NCI-H2196 treated with DMSO at 0.1 percent for 48 hours (cell line): ENCODE measurements around the gene DPY30.
"Not testable (repeated sequence)": the region's sequence is repeated elsewhere in the genome, so short reads cannot be mapped to it uniquely, and the experiment has no call there.

Experiments
- DNase-seq: peaks from one replicate; lab custom pipeline; 2025; ENCODE audit not compliant: unreplicated experiment; lab: John Stamatoyannopoulos, UW

The DPY30 gene

DNA sequence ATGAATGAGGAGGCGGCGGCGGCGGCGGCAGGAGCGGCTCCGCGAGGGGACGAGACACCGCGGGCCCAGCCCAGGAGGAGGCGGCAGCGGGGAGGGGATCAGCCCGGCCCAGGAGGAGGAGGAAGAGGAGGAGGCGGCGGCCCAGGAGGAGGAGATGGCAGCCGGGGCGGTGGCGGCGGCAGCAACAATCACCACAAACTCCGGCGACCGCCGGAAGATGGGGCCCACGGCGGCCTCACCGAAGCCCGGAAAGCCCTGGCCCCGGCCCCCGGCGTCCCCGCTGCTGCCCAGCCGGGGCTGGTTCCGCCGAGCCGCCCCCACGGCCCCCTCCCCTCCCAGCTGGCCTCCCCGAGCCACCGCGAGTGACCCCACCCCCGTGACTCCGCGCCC lies 29.3 kb downstream of the DPY30 start:
- not testable (repeated sequence) for DNase-seq

DNA sequence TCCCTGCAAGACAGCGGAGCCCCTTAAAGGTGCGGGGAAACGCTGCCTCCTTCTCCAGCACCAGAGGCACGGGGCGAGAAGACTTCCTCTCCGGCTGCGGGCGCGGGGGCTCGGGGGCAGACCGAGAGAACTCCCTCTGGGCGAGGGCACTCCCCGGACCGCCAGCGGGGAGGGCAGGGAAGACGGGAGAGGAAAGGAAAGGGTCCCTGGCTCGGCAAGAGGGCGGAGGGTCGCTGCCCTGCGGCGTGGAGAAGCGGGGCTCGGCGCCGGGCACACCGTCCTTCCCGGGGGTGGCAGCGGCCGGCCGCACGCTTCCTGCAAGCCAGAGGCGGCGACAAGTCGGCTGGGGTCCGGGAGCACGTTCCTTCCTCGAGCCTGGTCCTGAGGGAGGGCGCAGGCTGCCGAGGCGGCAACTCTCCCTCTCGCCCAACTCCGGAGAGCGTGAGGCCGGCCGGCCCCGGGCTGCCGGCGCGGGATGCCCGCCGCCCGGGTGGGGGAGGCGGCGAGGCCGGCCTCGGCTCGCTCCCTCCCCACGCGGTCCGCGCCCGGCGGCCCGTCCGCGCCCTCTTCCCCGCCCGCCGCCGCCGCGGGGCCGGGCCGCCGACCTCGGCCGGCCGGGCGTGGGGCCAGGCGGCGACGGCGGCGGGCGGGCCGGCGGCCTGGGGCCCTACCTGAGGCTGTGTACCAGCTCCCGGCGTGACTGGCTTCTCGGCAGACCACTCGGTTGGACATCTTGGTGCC lies 29.9 kb downstream of the DPY30 start:
- no peak for DNase-seq

DNA sequence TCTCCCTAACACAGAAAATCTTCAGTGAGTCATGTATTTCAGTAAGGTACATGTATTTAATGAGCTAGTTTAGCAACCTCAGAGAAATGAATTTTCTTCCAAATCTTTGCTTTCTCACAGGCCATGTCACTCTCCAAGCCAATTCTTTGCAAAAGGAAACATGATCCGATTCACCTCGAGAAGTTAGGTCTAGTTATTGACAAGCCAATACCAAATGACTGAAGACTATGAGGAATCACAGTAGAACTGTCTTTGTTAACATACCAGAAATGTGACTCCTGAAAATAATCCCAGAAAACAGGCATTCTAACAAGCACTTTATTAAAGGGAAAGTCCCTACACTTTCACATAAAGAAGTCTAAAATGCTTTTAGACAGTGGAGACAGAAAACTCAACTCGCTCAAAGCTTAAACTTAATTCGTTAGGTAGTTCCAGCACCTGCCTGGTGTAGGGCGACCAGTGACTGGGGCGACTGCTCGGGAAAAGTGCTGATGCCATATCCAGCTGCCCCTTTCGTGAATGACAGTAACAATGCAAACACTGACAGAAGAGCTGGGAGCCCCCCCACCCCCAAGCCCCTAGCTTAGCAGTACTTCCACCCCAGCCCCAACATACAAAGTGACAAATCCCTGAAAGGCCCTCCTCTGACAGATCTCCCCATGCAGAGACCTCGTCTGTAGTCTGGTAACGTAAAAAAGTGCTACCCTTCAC lies 30.6 kb downstream of the DPY30 start:
- no peak for DNase-seq

DNA sequence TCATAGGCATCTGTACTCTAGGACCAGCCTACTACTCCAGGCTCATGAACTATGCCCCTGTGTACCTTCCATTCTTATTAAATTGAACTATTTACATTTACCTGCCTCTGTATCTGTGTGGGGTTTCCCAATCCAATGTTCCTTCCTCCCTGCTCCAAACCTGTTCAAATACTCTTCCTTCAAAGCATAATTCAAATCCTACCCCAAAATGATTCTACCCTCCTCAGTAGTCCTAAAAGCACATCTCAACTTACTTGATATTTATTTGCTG lies 32.5 kb downstream of the DPY30 start:
- DNase-seq: no peak

DNA sequence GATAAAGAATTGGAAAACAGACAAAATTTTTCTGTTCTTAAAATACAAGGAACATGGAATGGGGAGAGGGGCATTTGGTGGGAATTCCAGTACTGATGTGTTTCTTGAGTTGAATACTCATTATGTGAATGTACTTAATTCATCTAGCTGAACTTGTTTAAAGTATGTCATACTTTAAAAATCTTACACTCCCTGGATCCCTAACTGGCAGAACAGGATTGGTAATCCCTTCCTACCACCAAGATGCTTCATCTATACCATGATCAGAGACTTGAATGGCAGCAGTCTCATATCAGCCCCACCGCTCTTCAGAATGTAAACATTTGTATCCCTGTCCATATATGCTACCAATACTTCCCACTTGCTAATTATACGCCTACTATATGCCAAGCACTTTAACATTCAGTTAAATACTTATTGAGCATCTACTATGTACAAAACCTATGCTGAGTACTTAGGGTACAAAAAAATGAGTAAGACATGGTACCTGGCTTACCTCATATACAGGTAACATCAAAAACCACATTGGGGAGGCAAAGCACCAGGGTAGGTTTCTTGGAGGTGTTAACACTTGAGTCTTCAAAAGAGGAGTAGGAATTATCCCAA lies 34.1 kb downstream of the DPY30 start:
- no peak for DNase-seq

DNA sequence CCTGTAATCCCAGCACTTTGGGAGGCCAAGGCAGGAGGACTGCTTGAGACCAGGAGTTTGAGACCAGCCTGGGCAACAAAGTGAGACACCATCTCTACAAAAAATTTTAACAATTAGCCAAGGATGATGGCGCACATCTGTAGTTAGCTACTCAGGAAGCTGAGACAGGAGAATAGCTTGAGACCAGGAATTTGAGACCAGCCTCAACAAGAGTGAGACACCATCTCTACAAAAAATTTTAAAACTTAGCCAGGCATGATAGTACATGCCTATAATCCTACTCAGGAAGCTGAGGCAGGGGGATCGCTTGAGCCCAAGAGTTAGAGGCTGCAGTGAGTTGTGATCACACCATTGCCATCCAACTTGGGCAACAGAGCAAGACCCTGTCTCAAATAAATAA lies 35.8 kb downstream of the DPY30 start:
- no peak for DNase-seq

DNA sequence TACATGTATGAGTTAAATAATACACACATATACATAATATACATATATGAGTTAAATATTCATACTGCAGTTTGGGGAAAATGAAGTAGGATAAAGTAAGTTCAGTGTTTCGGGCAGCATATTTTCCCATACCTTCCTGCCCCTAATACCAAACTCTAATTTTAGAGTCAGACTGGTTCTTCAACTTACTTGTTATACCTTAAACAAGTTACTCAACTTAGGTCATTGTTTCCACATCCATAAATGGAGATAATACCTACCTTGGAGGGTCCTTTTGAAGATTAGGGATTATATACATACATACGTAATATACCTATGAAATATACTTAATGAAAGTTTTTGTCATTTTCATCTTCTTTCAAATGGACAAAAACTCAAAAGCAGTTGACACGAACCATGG lies 37.2 kb downstream of the DPY30 start:
- no peak for DNase-seq

DNA sequence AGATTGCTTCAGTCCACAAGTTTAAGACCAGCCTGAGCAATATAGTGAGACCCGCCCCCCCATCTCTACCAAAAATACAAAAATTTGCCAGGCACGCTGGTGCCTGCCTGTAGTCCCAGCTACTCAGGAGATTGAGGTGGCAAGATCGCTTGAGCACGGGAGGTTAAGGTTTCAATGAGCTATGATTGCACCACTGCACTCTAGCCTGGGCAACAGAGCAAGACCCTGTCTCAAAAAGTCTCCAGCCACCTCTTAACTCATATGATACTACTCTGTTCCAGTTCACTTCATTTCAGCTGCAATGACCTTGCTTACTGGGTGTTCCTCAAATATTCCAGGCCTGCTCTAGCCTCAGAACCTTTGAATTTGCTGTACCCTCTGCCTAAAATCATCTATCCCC lies 40.2 kb downstream of the DPY30 start:
- DNase-seq: no peak

DNA sequence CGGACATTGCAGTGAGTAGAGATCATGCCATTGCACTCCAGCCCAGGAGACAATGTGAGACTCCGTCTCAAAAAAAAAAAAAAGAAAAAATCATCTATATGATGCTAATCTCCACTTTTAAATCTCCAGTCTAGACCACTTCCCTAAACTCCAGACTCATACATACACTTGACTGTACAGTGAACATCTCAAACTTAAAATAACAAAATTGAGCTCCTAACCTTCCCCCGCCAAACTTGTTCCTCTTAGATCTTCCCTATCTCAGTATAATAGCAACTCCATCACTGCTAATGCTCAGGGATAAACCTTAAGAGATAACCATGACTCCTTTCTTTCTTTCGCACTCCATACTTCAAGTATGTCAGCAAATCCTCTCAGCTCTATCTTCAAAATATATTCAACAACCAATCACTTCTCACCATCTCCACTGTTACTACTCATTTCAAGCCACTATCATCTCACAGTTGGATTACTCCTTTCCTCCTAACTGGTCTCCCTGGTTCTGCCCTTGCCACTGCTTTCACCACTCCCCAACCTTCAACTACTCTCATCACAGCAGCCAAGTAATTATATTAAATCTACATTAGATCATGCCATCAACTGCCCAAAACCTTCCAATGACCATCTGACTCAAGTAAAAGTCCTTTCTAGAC lies 40.7 kb downstream of the DPY30 start:
- DNase-seq: no peak

DNA sequence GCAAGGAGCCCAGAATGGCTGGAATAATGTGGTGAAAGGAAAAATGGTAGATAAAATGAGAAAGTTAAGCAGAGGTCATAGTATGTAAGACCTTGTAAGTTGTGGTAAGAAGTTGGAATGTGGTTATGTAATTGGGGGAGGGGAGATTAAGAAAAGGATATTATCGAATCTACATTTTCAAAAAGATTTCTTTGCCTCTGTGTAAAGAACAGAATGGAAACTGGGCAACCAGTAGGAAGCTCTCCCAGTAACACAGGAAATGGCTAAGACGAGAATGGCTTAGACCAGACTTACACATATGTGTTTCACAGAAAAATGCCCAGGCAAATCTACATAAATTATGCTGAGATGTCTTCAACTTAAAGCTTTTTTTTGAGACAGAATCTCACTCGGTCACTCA lies 42.0 kb downstream of the DPY30 start:
- no peak for DNase-seq

DNA sequence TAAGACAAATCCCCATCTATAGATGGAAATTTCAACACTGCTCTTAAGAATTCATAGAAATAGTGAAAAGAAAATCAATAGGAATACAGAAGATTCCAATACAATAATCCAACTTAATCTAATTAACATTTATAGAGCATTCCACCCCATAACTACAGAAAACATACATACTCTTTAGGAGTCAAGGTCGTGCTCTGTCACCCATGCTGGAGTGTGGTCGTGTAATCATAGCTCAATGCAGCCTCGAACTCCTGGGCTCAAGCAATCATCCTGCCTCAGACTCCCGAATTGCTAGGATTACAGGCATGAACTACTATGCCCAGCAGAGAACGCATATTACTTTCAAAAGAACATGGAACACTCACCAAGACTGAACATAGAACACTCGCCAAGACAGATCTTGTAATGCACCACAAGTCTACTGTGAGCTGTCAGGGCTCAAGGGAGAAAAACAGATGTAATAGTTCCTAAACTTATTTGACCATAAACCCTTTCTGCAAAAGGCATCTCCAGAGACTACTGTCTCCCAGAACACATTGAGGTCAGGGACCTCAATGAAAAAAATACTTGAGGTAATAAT lies 42.9 kb downstream of the DPY30 start:
- DNase-seq: no peak

DNA sequence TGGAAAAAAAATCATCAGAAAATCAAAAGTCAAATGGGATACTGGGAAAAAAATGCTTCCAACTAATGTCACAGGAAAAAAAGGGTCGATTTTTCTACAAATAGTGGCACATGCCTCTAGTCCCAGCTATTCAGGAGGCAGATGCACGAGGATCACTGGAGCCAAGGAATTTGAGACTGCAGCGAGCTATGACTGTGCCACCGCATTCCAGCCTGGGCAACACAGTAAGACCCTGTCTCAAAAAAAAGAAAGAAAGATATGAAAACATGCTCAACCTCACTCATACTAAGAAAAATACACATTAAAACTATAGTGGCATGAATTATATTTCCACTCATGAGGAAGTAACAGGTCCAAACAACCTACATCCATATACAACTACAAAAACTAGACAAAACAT lies 46.7 kb downstream of the DPY30 start:
- DNase-seq: no peak

DNA sequence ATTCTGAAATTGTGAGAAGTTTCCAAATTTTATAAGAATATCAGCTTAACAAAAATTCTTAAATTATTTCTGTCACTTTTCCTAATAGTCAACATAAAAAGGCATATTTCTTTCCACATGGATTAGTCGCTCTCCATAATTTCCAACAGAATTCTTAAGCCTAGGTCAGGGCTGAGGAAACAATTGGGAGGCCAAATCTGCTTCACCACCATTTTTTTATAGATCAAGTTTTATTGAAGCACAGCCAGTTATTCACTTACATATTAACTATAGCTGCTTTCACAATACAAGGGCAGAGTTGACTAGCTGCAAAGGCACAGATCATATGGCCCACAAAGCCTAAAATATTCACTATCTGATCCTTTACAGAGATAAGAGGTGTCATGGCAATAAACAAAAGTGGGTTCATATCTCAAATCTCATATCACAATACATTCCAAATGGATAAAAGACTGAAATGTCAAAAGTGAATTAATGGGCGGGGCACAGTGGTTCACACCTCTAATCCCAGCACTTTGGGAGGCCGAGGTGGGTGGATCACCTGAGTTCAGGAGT lies 47.5 kb downstream of the DPY30 start:
- DNase-seq: no peak

DNA sequence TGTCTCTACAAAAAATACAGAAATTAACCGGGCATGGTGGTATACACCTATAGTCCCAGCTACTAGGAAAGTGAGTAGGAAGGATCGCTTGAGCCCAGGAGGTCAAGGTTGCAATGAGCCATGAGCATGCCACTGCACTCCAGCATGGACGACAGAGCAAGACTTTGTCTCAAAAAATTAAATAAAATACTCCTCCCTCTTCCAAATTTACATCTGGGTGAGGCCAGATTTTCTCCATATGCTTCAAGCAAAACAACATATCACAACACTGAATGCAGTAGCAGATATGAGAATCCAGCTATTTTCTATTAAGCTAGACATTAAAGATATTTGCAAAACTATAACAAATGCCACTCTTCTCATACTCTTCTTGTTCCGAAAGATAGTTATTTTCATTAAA lies 49.7 kb downstream of the DPY30 start:
- no peak for DNase-seq

DNA sequence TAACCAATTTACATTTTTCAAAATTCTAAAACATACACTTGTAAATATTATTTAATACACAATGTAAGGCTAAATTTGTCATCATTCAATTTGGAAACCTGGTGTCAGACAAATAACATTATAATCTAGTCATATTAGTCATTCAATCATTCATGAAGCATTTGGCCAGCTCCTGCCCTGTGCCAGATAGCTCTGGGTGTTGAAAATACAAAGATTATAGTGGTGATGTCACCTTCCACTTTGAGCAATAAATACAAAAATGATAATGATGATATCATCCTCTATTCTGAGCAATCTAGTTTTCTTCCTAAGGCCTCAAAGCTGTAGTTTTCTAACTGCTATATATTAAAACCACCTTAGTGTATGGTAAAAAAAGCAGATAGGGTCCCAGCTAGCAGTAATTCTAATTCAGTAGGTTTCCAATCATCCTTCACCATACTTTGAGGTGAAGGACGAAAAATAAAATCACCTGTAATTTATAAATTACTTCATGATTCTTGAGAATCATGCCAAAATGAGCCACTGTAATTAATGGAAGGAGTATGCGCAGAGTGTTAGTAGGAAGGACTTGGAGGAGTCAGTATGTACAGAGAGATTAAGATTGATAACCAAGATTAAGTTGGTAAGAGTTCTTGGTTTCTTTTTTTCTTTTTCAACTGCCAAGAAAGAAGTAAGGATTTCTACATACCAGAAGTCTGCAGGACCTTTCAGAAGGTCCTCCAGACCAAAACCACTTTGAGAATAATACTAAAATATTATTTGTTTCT lies 52.0 kb downstream of the DPY30 start:
- no peak for DNase-seq

DNA sequence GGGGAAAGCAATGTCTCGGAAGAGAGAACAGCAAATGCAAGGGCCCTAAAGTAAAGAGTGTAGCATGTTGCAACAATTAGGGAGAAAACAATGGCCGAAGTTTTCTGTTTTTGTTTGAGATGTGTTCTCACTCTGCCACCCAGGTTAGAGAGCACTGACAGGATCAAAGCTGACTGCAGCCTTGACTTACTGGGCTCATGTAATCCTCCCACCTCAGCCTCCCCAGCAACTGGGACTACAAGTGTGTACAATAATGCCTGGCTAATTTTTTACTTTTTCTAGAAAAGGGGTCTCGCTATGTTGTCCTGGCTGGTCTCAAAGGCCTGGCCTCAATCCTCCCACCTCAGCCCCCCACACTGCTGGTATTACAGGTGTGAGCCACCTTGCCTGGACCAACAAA lies 52.7 kb downstream of the DPY30 start:
- DNase-seq: no peak

DNA sequence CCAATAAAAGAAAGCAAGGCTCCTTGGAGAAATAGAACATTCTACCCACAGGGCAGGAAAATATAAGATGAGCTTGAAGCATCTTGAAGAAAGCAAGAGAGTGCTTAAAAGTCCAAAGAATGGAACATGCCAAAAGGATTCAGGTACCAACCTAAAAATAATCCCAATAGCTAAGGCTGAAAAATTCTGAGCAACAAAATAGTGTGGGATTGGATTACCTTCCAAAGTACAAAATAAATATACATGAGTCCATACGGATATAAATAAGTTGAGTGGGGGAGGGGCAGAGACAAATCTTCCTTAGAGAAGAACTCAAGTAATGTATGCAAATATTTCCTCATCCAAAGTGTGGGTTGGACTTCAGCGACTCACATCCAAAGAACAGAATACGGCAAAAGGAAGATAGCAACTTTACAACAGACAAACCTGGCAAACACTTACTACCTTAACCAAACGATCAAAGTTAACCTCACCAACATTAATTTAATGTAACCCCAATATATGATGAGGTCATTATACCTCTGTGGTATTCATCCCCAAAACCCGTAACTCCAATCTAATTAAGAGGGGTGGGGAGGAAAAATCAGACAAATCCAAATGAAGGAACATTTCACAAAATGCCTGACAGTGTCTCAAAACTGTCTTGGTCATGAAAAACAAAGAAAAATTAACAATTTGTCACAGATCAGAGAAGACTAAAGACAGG lies 55.7 kb downstream of the DPY30 start:
- no peak for DNase-seq

DNA sequence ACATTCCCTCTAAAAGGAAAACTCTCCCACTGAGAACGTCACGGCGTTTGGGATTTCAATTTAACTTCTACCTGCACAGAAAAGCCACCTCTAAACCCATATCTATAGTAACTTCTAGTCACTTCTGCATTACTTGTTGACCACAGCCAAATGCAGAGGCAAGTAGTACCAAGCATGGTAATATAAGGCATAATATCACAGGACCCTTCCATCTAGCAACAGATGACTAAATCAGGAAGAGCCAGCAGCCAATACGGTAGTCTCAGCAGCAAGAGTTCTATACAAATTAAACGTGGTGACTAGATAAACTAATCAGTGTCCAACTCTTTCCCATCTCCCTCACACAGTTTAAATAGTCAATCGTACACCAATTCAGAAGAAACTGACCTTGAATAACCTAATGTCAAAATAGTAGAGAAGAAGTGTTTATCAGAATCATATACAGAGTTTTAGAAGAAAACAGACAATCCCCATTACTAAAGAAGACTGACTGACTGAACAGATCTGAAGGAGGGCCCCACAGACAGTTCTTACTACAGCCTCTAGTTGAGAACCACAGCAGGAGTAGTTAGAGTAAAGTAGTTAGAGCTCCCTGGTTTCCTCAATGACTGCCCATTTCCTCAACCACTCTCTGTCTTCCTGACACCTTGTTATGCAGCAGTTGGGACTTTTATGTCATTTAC lies 58.8 kb downstream of the DPY30 start:
- no peak for DNase-seq

DNA sequence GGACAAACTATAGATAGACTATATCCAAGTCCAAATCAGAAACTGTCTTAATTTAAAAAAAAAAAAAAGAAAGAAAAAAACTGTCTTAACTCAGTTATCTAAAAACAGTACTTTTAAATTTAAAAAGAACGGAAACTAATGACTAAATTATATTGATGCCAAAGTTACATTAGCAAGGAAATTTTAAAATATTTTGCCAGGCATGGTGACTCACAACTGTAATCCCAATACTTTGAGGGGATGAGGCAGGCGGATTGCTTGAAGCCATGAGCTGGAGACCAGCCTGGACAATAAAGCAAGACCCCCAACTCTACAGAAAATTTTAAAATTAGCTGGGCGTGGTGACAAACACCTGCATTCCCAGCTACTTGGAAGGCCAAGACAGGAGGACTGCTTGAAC lies 59.6 kb downstream of the DPY30 start:
- DNase-seq: no peak

DNA sequence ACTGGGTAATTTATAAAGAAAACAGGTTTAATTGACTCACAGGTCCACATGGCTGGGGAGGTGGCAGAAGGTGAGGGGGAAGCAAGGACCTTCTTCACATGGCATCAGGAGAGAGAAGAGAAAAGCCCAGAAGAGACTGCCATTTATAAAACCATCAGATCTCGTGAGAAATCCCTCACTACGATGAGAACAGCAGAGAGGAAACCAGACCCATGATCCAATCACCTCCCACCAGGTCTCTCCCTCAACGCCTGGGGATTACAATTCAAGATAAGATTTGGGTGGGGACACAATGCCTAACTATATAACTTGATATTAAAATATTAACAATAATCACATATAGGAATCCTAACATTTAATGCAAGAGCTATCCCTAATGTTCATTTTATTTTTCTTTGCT lies 60.6 kb downstream of the DPY30 start:
- DNase-seq: no peak
